ENCODE measurements around the gene TMEM156. TPM values are rescaled to one million over a fixed set of nuclear protein-coding genes. Genes with fewer than 3 reads are reported as not detected.

The TMEM156 gene
- total and polyA plus RNA-seq, 9 donors: 0.09 to 0.62 (median 0.21) TPM; not detected in 2

- no peaks in the 10 kb centered on the region for H3K4me1 ChIP-seq (ENCODE audit: control insufficient read depth, insufficient read depth, low read length)
- 90% methylated on average over 4 of the region's 6 CpGs for WGBS (ENCODE audit: insufficient coverage)
- peaks cover 67% of the 10 kb centered on the region for H3K36me3 ChIP-seq (ENCODE audit: control insufficient read depth, insufficient read depth, low read length)
- H3K27ac ChIP-seq (ENCODE audit: low read length): no peak overlapping the region
- H3K9me3 ChIP-seq (replicated peaks; ENCODE audit: control insufficient read depth, low read depth, low read length): no peaks in the 10 kb centered on the region
- no peaks in the 10 kb centered on the region for H3K27me3 ChIP-seq (ENCODE audit: control insufficient read depth, insufficient read depth, low read length)
- no peak for DNase-seq
- H3K4me3 ChIP-seq (ENCODE audit: low read length): no peak overlapping the region
Observed at GRCh38 chr4:38920677-38921076, 111.5 kb downstream of the TMEM156 start.

GRCh38 chr4:38920186-38920585 is 112.0 kb downstream of the TMEM156 start:
- no peak overlapping the region for H3K4me3 ChIP-seq (ENCODE audit: low read length)
- peak; percentile 13 for DNase-seq
- H3K9me3 ChIP-seq (replicated peaks; ENCODE audit: control insufficient read depth, low read depth, low read length): no peaks in the 10 kb centered on the region
- H3K36me3 ChIP-seq (ENCODE audit: control insufficient read depth, insufficient read depth, low read length): peaks cover 71% of the 10 kb centered on the region
- no peaks in the 10 kb centered on the region for H3K4me1 ChIP-seq (ENCODE audit: control insufficient read depth, insufficient read depth, low read length)
- H3K27ac ChIP-seq (ENCODE audit: low read length): no peak overlapping the region
- 82% methylated on average over 1 of the region's 2 CpGs for WGBS (ENCODE audit: insufficient coverage)
- H3K27me3 ChIP-seq (ENCODE audit: control insufficient read depth, insufficient read depth, low read length): no peaks in the 10 kb centered on the region

GRCh38 chr4:38919494-38919893 is 112.7 kb downstream of the TMEM156 start:
- no peak for DNase-seq
- Histone ChIP-seq H3K4me3 (ENCODE audit: low read length) (no peak overlapping the region), H3K36me3 (ENCODE audit: control insufficient read depth, insufficient read depth, low read length) (peaks cover 77% of the 10 kb centered on the region), H3K4me1 (ENCODE audit: control insufficient read depth, insufficient read depth, low read length) (no peaks in the 10 kb centered on the region), H3K27ac (ENCODE audit: low read length) (no peak overlapping the region), H3K27me3 (ENCODE audit: control insufficient read depth, insufficient read depth, low read length) (no peaks in the 10 kb centered on the region), H3K9me3 (replicated peaks; ENCODE audit: control insufficient read depth, low read depth, low read length) (no peaks in the 10 kb centered on the region)
- 100% methylated on average over 2 of the region's 3 CpGs for WGBS (ENCODE audit: insufficient coverage)

- Histone ChIP-seq H3K4me1 (ENCODE audit: control insufficient read depth, insufficient read depth, low read length) (no peaks in the 10 kb centered on the region), H3K27me3 (ENCODE audit: control insufficient read depth, insufficient read depth, low read length) (no peaks in the 10 kb centered on the region), H3K27ac (ENCODE audit: low read length) (no peak overlapping the region), H3K4me3 (ENCODE audit: low read length) (no peak overlapping the region), H3K36me3 (ENCODE audit: control insufficient read depth, insufficient read depth, low read length) (peaks cover 78% of the 10 kb centered on the region), H3K9me3 (replicated peaks; ENCODE audit: control insufficient read depth, low read depth, low read length) (no peaks in the 10 kb centered on the region)
- DNase-seq: no peak
- WGBS (ENCODE audit: insufficient coverage): no CpG with 5 or more reads among the region's 8 CpGs
Observed at GRCh38 chr4:38917481-38918025, 114.7 kb downstream of the TMEM156 start.

Other genes starting within 250 kb of the TMEM156 start
- gene TLR10, start 249.4 kb downstream of the TMEM156 start, total RNA-seq: 0.27 TPM
- under 1 TPM; 0.18 to 0.74 (median 0.39) TPM for gene TLR10, start 249.4 kb downstream of the TMEM156 start, polyA plus RNA-seq (ENCODE audit: insufficient read depth in 1 of 8, insufficient read length in 8 of 8, low replicate concordance in 1 of 8)
- gene TLR1, start 227.6 kb downstream of the TMEM156 start, total RNA-seq: 4.7 TPM
- 1 to 10 TPM; 2.3 to 3.5 (median 2.8) TPM for gene TLR1, start 227.6 kb downstream of the TMEM156 start, polyA plus RNA-seq (ENCODE audit: insufficient read depth in 1 of 8, insufficient read length in 8 of 8, low replicate concordance in 1 of 8)
- gene TLR6, start 175.6 kb downstream of the TMEM156 start, total RNA-seq: 2.0 TPM
- 1 to 10 TPM in 4 of 8 donors, under 1 TPM in 4; 0.79 to 1.5 (median 0.95) TPM for gene TLR6, start 175.6 kb downstream of the TMEM156 start, polyA plus RNA-seq (ENCODE audit: insufficient read depth in 1 of 8, insufficient read length in 8 of 8, low replicate concordance in 1 of 8)
- 77.9 TPM for gene FAM114A1, start 164.6 kb downstream of the TMEM156 start, total RNA-seq
- 10 to 100 TPM; 44.9 to 73.1 (median 52.8) TPM for gene FAM114A1, start 164.6 kb downstream of the TMEM156 start, polyA plus RNA-seq (ENCODE audit: insufficient read depth in 1 of 8, insufficient read length in 8 of 8, low replicate concordance in 1 of 8)
- 15.3 TPM for gene KLHL5, start 29.8 kb upstream of the TMEM156 start, total RNA-seq
- gene KLHL5, start 29.8 kb upstream of the TMEM156 start, polyA plus RNA-seq (ENCODE audit: insufficient read depth in 1 of 8, insufficient read length in 8 of 8, low replicate concordance in 1 of 8): 10 to 100 TPM; 13.4 to 22.6 (median 18.0) TPM
- 15.1 TPM for gene WDR19, start 150.1 kb upstream of the TMEM156 start, total RNA-seq
- gene WDR19, start 150.1 kb upstream of the TMEM156 start, polyA plus RNA-seq (ENCODE audit: insufficient read depth in 1 of 8, insufficient read length in 8 of 8, low replicate concordance in 1 of 8): 10 to 100 TPM; 15.1 to 24.7 (median 18.1) TPM